MCF 10A (cell line): ENCODE measurements around the gene NELL1. TPM values are rescaled to one million over a fixed set of nuclear protein-coding genes. Genes with fewer than 3 reads are reported as not detected.

Experiments used
- BruUV-seq: library from RNA; stranded (reverse); fragments of 400-500 nt; replicated peaks from 2 replicates; lab custom pipeline; 2021; lab: Mats Ljungman, UMichigan
- CTCF ChIA-PET: fragments of 300-600 bp; sonication (Branson Sonifier 250); formaldehyde crosslinking; extraction: SDS; loops from one replicate; lab custom pipeline; 2021; ENCODE audit warnings: antibody characterized with exemption, inconsistent platforms; lab: Yijun Ruan, JAX
- POLR2A ChIA-PET: fragments of 300-600, 350-650 bp; sonication (Branson Sonifier 250); formaldehyde crosslinking; extraction: SDS; loops from one replicate; lab custom pipeline; 2020; ENCODE audit warnings: antibody characterized with exemption, inconsistent platforms; lab: Yijun Ruan, JAX
- DNase-seq: peaks from one replicate; pipeline ENCODE4 v3.0.0-alpha.2; 2018; ENCODE audit not compliant: unreplicated experiment
- H3K27ac Mint-ChIP-seq: one replicate; pipeline ENCODE4 v1.8.0; 2022; ENCODE audit warnings: mild to moderate bottlenecking, low read depth, mixed read lengths; ENCODE audit not compliant: unreplicated experiment
- H3K27me3 Mint-ChIP-seq: one replicate; pipeline ENCODE4 v1.8.0; 2022; ENCODE audit warnings: mixed read lengths; ENCODE audit not compliant: insufficient read depth, unreplicated experiment
- H3K36me3 Mint-ChIP-seq: one replicate; pipeline ENCODE4 v1.8.0; 2022; ENCODE audit warnings: mild to moderate bottlenecking, moderate library complexity, mixed read lengths; ENCODE audit not compliant: insufficient read depth, unreplicated experiment
- H3K4me1 Mint-ChIP-seq: one replicate; pipeline ENCODE4 v1.8.0; 2022; ENCODE audit warnings: mixed read lengths; ENCODE audit not compliant: insufficient read depth, unreplicated experiment
- H3K4me3 Mint-ChIP-seq: one replicate; pipeline ENCODE4 v1.8.0; 2022; ENCODE audit warnings: mild to moderate bottlenecking, moderate library complexity, mixed read lengths; ENCODE audit not compliant: unreplicated experiment
- H3K9me3 Mint-ChIP-seq: one replicate; pipeline ENCODE4 v1.8.0; 2022; ENCODE audit warnings: mixed read lengths; ENCODE audit not compliant: unreplicated experiment
- CTCF ChIP-seq: fragments of 200-600 bp; IDR thresholded peaks from one replicate; pipeline ENCODE4 v1.8.0; 2022; ENCODE audit warnings: antibody characterized with exemption, mild to moderate bottlenecking; ENCODE audit not compliant: unreplicated experiment
- intact Hi-C: fragments of 100-400 bp; cut with micrococcal nuclease; formaldehyde crosslinking; loops from 2 replicates; pipeline ENCODE4 v1.14.1; 2022
- total RNA-seq: library from RNA; stranded (reverse); gene quantifications from 2 replicates; pipeline ENCODE4 v1.2.3, GENCODE V29; 2022

Gene NELL1
- total RNA-seq, 1 experiment from 2014 or later, result not detected

- Mint-ChIP-seq H3K4me1 (no peaks in the 10 kb centered on the region), H3K36me3 (no peaks in the 10 kb centered on the region), H3K27me3 (no peaks in the 10 kb centered on the region), H3K4me3 (no peak overlapping the region), H3K9me3 (peaks cover 15% of the 10 kb centered on the region), H3K27ac (no peak overlapping the region)
- CTCF ChIA-PET, result interaction anchor here (0.6 kb wide), 1 partner anchor 559 kb away, joined by 3 read pairs; no protein-coding TSS in a partner anchor
- BruUV-seq, result no TSS peak
- POLR2A ChIA-PET, result no interaction called here
- DNase-seq, result no peak
- intact Hi-C loops, result no loop called here
- no peak for TF ChIP-seq CTCF
These were observed 638.5 kb downstream of the NELL1 start for GRCh38 chr11:21307874-21308273.

- CTCF ChIA-PET, result no interaction called here
- H3K9me3 Mint-ChIP-seq, result peaks cover 27% of the 10 kb centered on the region
- no TSS peak for BruUV-seq
- POLR2A ChIA-PET, result no interaction called here
- intact Hi-C loops, result no loop called here
- TF ChIP-seq CTCF, result no peak
- no peaks in the 10 kb centered on the region for H3K27me3 Mint-ChIP-seq
- H3K36me3 Mint-ChIP-seq, result no peaks in the 10 kb centered on the region
- no peaks in the 10 kb centered on the region for H3K4me1 Mint-ChIP-seq
- no peak for DNase-seq
- H3K27ac Mint-ChIP-seq, result no peak overlapping the region
- no peak overlapping the region for H3K4me3 Mint-ChIP-seq
These were observed 647.2 kb downstream of the NELL1 start for GRCh38 chr11:21316591-21316990.

GRCh38 chr11:21321072-21321471 lies 651.7 kb downstream of the NELL1 start:
- H3K4me3 Mint-ChIP-seq, result no peak overlapping the region
- CTCF ChIA-PET, result no interaction called here
- BruUV-seq, result no TSS peak

GRCh38 chr11:21321530-21321929 lies 652.1 kb downstream of the NELL1 start:
- DNase-seq, result no peak
- no peaks in the 10 kb centered on the region for H3K27me3 Mint-ChIP-seq
- H3K27ac Mint-ChIP-seq, result no peak overlapping the region
- no TSS peak for BruUV-seq
- H3K9me3 Mint-ChIP-seq, result peaks cover 34% of the 10 kb centered on the region
- no peak for TF ChIP-seq CTCF
- no peaks in the 10 kb centered on the region for H3K36me3 Mint-ChIP-seq
- ChIA-PET CTCF (no interaction called here), POLR2A (no interaction called here)
- intact Hi-C loops, result no loop called here
- no peaks in the 10 kb centered on the region for H3K4me1 Mint-ChIP-seq
- no peak overlapping the region for H3K4me3 Mint-ChIP-seq

More at GRCh38 chr11:21321072-21321471, 651.7 kb downstream of the NELL1 start:
- no peak for DNase-seq
- Mint-ChIP-seq H3K27ac (no peak overlapping the region), H3K36me3 (no peaks in the 10 kb centered on the region), H3K9me3 (peaks cover 37% of the 10 kb centered on the region), H3K4me1 (no peaks in the 10 kb centered on the region), H3K27me3 (no peaks in the 10 kb centered on the region)
- POLR2A ChIA-PET, result no interaction called here
- intact Hi-C loops, result no loop called here
- TF ChIP-seq CTCF, result no peak
